ENCODE measurements around the gene FBXO9.

GRCh38 chr6:53139841-53140413, 74.7 kb downstream of the FBXO9 start:
- TF ChIP-seq TCF4 (CRISPR knock-in tag; IDR thresholded peaks at IDR 0.05; ENCODE audit: borderline replicate concordance) (no peak), ZNF8 (CRISPR knock-in tag; IDR thresholded peaks at IDR 0.05) (no peak), RARB (CRISPR knock-in tag; IDR thresholded peaks at IDR 0.05) (no peak), ZFP30 (CRISPR knock-in tag; IDR thresholded peaks at IDR 0.05) (no peak), ARNTL (CRISPR knock-in tag; IDR thresholded peaks at IDR 0.05; ENCODE audit: borderline replicate concordance, low read depth) (no peak), ZNF565 (CRISPR knock-in tag; conservative IDR thresholded peaks at IDR 0.05; ENCODE audit: low read depth) (no peak), TOX (CRISPR knock-in tag; IDR thresholded peaks at IDR 0.05; ENCODE audit: borderline replicate concordance) (no peak), GLIS3 (CRISPR knock-in tag; IDR thresholded peaks at IDR 0.05) (no peak), ZC3H10 (CRISPR knock-in tag; IDR thresholded peaks at IDR 0.05) (no peak), OSR1 (CRISPR knock-in tag; IDR thresholded peaks at IDR 0.05) (no peak), SNAI2 (CRISPR knock-in tag; IDR thresholded peaks at IDR 0.05) (no peak)
- TF ChIP-seq, protein P1, sequence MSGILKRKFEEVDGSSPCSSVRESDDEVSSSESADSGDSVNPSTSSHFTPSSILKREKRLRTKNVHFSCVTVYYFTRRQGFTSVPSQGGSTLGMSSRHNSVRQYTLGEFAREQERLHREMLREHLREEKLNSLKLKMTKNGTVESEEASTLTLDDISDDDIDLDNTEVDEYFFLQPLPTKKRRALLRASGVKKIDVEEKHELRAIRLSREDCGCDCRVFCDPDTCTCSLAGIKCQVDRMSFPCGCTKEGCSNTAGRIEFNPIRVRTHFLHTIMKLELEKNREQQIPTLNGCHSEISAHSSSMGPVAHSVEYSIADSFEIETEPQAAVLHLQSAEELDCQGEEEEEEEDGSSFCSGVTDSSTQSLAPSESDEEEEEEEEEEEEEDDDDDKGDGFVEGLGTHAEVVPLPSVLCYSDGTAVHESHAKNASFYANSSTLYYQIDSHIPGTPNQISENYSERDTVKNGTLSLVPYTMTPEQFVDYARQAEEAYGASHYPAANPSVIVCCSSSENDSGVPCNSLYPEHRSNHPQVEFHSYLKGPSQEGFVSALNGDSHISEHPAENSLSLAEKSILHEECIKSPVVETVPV (CRISPR knock-in tag; IDR thresholded peaks at IDR 0.05) = no peak
- TF ChIP-seq, protein P2, sequence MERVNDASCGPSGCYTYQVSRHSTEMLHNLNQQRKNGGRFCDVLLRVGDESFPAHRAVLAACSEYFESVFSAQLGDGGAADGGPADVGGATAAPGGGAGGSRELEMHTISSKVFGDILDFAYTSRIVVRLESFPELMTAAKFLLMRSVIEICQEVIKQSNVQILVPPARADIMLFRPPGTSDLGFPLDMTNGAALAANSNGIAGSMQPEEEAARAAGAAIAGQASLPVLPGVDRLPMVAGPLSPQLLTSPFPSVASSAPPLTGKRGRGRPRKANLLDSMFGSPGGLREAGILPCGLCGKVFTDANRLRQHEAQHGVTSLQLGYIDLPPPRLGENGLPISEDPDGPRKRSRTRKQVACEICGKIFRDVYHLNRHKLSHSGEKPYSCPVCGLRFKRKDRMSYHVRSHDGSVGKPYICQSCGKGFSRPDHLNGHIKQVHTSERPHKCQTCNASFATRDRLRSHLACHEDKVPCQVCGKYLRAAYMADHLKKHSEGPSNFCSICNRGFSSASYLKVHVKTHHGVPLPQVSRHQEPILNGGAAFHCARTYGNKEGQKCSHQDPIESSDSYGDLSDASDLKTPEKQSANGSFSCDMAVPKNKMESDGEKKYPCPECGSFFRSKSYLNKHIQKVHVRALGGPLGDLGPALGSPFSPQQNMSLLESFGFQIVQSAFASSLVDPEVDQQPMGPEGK (CRISPR knock-in tag; IDR thresholded peaks at IDR 0.05; ENCODE audit: borderline replicate concordance) = no peak

Measured in SK-N-SH treated with all-trans-retinoic acid at 6 μM for 48 hours (cell line).